OCI-LY3 (cell line): ENCODE results near the gene UBE2E2.

Experiments used
- H2AFZ ChIP-seq: fragments of 200-600, 300-600 bp; shearing (Covaris generic); 2 replicates; pipeline ENCODE4 v1.6.0; 2014; ENCODE audit warnings: antibody characterized with exemption, low read depth, low read length
- H3K27ac ChIP-seq: fragments of 200-600, 300-600 bp; sonication (generic); 2 replicates; pipeline ENCODE4 v1.5.1; 2014; ENCODE audit warnings: mild to moderate bottlenecking, low read length, moderate library complexity, mixed read lengths
- H3K27me3 ChIP-seq: fragments of 200-600, 300-600 bp; sonication (generic); 2 replicates; pipeline ENCODE4 v1.6.1; 2014; ENCODE audit warnings: low read depth, low read length, mixed read lengths
- H3K36me3 ChIP-seq: fragments of 200-600, 300-600 bp; sonication (generic); replicated peaks from 2 replicates; pipeline ENCODE3; 2014; ENCODE audit warnings: low read depth, low read length, mixed read lengths
- H3K4me1 ChIP-seq: fragments of 300-600, 200-600 bp; sonication (generic); 2 replicates; pipeline ENCODE4 v1.6.1; 2014; ENCODE audit warnings: low read length, mixed read lengths
- H3K4me2 ChIP-seq: fragments of 200-600, 300-600 bp; sonication (generic); 2 replicates; pipeline ENCODE4 v1.6.1; 2014; ENCODE audit warnings: low read length, mixed read lengths
- H3K4me3 ChIP-seq: fragments of 300-600, 200-600 bp; sonication (generic); 2 replicates; pipeline ENCODE4 v1.5.1; 2014; ENCODE audit warnings: antibody characterized with exemption, mild to moderate bottlenecking, low read length, moderate library complexity
- H3K79me2 ChIP-seq: fragments of 300-600, 200-600 bp; shearing (Covaris generic); 2 replicates; pipeline ENCODE4 v1.6.1; 2014; ENCODE audit warnings: mild to moderate bottlenecking, low read length, mixed read lengths
- H3K9ac ChIP-seq: fragments of 300-600, 200-600 bp; shearing (Covaris generic); 2 replicates; pipeline ENCODE4 v1.6.0; 2014; ENCODE audit warnings: mild to moderate bottlenecking, low read length, moderate library complexity
- H3K9me3 ChIP-seq: fragments of 200-600, 300-600 bp; shearing (Covaris generic); 2 replicates; pipeline ENCODE4 v1.6.1; 2014; ENCODE audit warnings: low read length, mixed read lengths; ENCODE audit not compliant: insufficient read depth
- H4K20me1 ChIP-seq: fragments of 200-600, 300-600 bp; sonication (generic); 2 replicates; pipeline ENCODE4 v1.6.1; 2016; ENCODE audit warnings: low read length, mixed read lengths; ENCODE audit not compliant: insufficient read depth
- CTCF ChIP-seq: fragments of 200-600, 300-600 bp; sonication (generic); IDR thresholded peaks from 2 replicates; pipeline ENCODE4 v1.5.1; 2014; ENCODE audit warnings: antibody characterized with exemption, low read length, low read depth
- EZH2phosphoT487 ChIP-seq: fragments of 200-600 bp; shearing (Covaris generic); IDR thresholded peaks from 2 replicates; pipeline ENCODE4 v1.6.1; 2018; ENCODE audit warnings: antibody characterized with exemption, mixed run types, low read depth

Gene UBE2E2

DNA sequence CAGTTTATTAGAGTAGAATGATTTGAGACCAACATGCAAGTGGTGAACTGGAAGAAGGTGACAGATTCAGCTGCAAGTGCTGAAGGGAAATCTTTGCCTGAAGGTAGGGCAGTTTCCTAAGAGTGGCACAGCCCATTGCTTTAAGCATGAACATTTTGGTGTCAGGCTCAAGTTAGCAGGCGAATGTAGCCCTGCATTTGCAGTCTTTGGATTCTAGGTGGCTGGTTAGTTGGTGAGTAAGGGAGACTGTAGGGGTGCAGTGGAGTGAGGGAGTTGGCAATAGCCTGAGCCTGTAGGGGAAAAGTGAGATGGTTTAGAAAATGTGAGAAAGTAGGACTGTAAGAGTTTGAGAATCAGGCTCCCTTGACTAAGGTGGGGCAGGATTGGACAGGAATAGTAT is 29.7 kb downstream of the UBE2E2 start:
- Histone ChIP-seq H3K9ac (no peak overlapping the region), H3K4me2 (no peak overlapping the region), H3K36me3 (peaks cover 14% of the 10 kb centered on the region), H3K4me1 (no peaks in the 10 kb centered on the region), H4K20me1 (peaks cover 35% of the 10 kb centered on the region), H3K79me2 (peaks cover 92% of the 10 kb centered on the region), H3K27me3 (no peaks in the 10 kb centered on the region), H3K4me3 (no peak overlapping the region), H3K27ac (no peak overlapping the region), H3K9me3 (peaks cover 10% of the 10 kb centered on the region; the same call in 1 of the 2 replicates), H2AFZ (no peak overlapping the region)
- TF ChIP-seq CTCF (no peak), EZH2phosphoT487 (no peak)

- Histone ChIP-seq H4K20me1 (peaks cover 56% of the 10 kb centered on the region), H3K27me3 (no peaks in the 10 kb centered on the region), H3K4me2 (no peak overlapping the region), H3K27ac (no peak overlapping the region), H3K36me3 (peaks cover 11% of the 10 kb centered on the region), H3K9me3 (peaks cover 6% of the 10 kb centered on the region; the same call in 1 of the 2 replicates), H3K79me2 (peaks cover 92% of the 10 kb centered on the region), H3K4me1 (no peaks in the 10 kb centered on the region), H2AFZ (no peak overlapping the region), H3K4me3 (no peak overlapping the region), H3K9ac (no peak overlapping the region)
- TF ChIP-seq CTCF (no peak), EZH2phosphoT487 (no peak)
Measured at GRCh38 chr3:23235264-23235663, 32.1 kb downstream of the UBE2E2 start.

GRCh38 chr3:23236890-23237289 is 33.8 kb downstream of the UBE2E2 start:
- no peaks in the 10 kb centered on the region for H3K4me1 ChIP-seq
- H3K36me3 ChIP-seq = no peaks in the 10 kb centered on the region
- peaks cover 69% of the 10 kb centered on the region for H4K20me1 ChIP-seq
- no peaks in the 10 kb centered on the region for H3K27me3 ChIP-seq
- H3K9me3 ChIP-seq = no peaks in the 10 kb centered on the region
- no peak overlapping the region for H3K9ac ChIP-seq
- no peak overlapping the region for H3K4me3 ChIP-seq
- H3K27ac ChIP-seq = no peak overlapping the region
- TF ChIP-seq CTCF (no peak), EZH2phosphoT487 (no peak)
- H3K79me2 ChIP-seq = peaks cover 92% of the 10 kb centered on the region
- no peak overlapping the region for H3K4me2 ChIP-seq
- H2AFZ ChIP-seq = no peak overlapping the region

- Histone ChIP-seq H3K79me2 (peaks cover 90% of the 10 kb centered on the region), H3K4me1 (no peaks in the 10 kb centered on the region), H3K36me3 (no peaks in the 10 kb centered on the region), H2AFZ (no peak overlapping the region), H3K27ac (no peak overlapping the region), H3K27me3 (no peaks in the 10 kb centered on the region), H3K4me2 (no peak overlapping the region), H3K9ac (no peak overlapping the region), H3K9me3 (no peaks in the 10 kb centered on the region), H3K4me3 (no peak overlapping the region), H4K20me1 (peaks cover 67% of the 10 kb centered on the region)
- TF ChIP-seq EZH2phosphoT487 (no peak), CTCF (no peak)
Measured at GRCh38 chr3:23238156-23238555, 35.0 kb downstream of the UBE2E2 start.
